Stomach (tissue), 9 donors: Measurements from ENCODE around the gene HEPACAM2. TPM values are rescaled to one million over a fixed set of nuclear protein-coding genes. Genes with fewer than 3 reads are reported as not detected.
A peak's percentile ranks its signal among the peaks of the same experiment; 100 is the strongest.

Experiments used
- DNase-seq, 2 donors: peaks; one replicate each; pipeline versions ENCODE4 v3.0.0 to v3.0.0-alpha.2; 2013 to 2019
- H3K27ac ChIP-seq, 5 donors: fragments of 200-600 bp in 4 of 5; sonication (generic) in 4 of 5; one replicate each; pipeline ENCODE4 v1.5.1; 2013 to 2019; ENCODE audit warnings: mild to moderate bottlenecking in 1 of 5, moderate library complexity in 1 of 5
- H3K27me3 ChIP-seq, 3 donors: fragments of 200-600 bp; sonication (generic); one replicate each; pipeline ENCODE4 v1.5.1; 2017 to 2019; ENCODE audit warnings: mixed run types in 1 of 3
- H3K36me3 ChIP-seq, 4 donors: fragments of 200-600 bp; sonication (generic); 1 replicate in 3 of 4; 2 replicates in 1 of 4; pipeline ENCODE4 v1.5.1; 2016 to 2019
- H3K4me1 ChIP-seq, 4 donors: fragments of 200-600 bp; sonication (generic); one replicate each; pipeline ENCODE4 v1.5.1; 2016 to 2019
- H3K4me3 ChIP-seq, 4 donors: fragments of 200-600 bp; sonication (generic) in 3 of 4; one replicate each; pipeline ENCODE4 v1.5.1; 2016 to 2019; ENCODE audit warnings: mild to moderate bottlenecking in 1 of 4
- H3K9me3 ChIP-seq, 4 donors: fragments of 200-600 bp; sonication (generic); one replicate each; pipeline ENCODE4 v1.5.1; 2016 to 2019
- EP300 ChIP-seq: sonication (generic); formaldehyde crosslinking; IDR thresholded peaks from one replicate; pipeline ENCODE4 v1.6.1; 2017; ENCODE audit warnings: antibody characterized with exemption
- POLR2A ChIP-seq, 4 donors: fragments of 450-650 bp; IDR thresholded peaks; one replicate each; pipeline ENCODE4 v1.6.1; 2016; ENCODE audit warnings: antibody characterized with exemption in 4 of 4, control low read depth in 2 of 4, mild to moderate bottlenecking in 1 of 4, moderate library complexity in 1 of 4
- POLR2AphosphoS5 ChIP-seq, 3 donors: sonication (generic); formaldehyde crosslinking; IDR thresholded peaks; one replicate each; pipeline ENCODE4 v1.6.1; 2016; ENCODE audit warnings: antibody characterized with exemption in 3 of 3
- WGBS, 5 donors: extraction: QIAGEN DNeasy Blood & Tissue Kit in 3 of 5; methylation state at CpG; one replicate each; pipeline versions ENCODE4 v1.1.5 to v1.1.7; 2013 to 2018; 5-methylcytosine and 5-hydroxymethylcytosine counted together
- intact Hi-C: fragments of 100-400 bp; cut with DNase I; formaldehyde crosslinking; loops from one replicate; pipeline ENCODE4 v1.15.1; 2023; ENCODE audit warnings: low total_unique reads
- polyA plus RNA-seq, 3 donors: library from polyadenylated mRNA; stranded (reverse); fragments of 200-250 nt; gene quantifications; one replicate each; pipeline ENCODE4 v1.2.3, GENCODE V29; 2013
- total RNA-seq, 5 donors: library from RNA; depleted of rRNA; stranded (reverse); fragments of >200 nt; gene quantifications; one replicate each; pipeline versions ENCODE4 v1.1.0 to v1.2.3, GENCODE V29; 2014 to 2016
- TF ChIP-seq, protein P1 (sequence below), 7 experiments: fragments of 450-650 bp in 4 of 7; fragments of 200-600 bp in 3 of 7; sonication (generic) in 3 of 7; IDR thresholded peaks; one replicate each; pipeline ENCODE4 v1.5.1; 2016 to 2019; ENCODE audit warnings: antibody characterized with exemption in 7 of 7, control low read depth in 2 of 7, mild to moderate bottlenecking in 1 of 7
- donor health status: healthy with polysubstance abuse.
- donor health status: Bipolar disorder and iron deficiency.
- donor health status: healthy.

Gene HEPACAM2
- total and polyA plus RNA-seq, 8 donors: 0.83 to 6.4 (median 2.3) TPM; not detected in 1

GRCh38 chr7:93231799-93232672, 5.8 kb upstream of the HEPACAM2 start, which contains the start of gene VPS50:
VPS50 (plus strand) TSS chr7:93232366; CDS start chr7:93232468, 102 bp downstream.
- TF ChIP-seq POLR2AphosphoS5 (IDR thresholded peaks at IDR 0.05): peak; percentile 20 to 89 (median 87)
- TF ChIP-seq, protein P1, sequence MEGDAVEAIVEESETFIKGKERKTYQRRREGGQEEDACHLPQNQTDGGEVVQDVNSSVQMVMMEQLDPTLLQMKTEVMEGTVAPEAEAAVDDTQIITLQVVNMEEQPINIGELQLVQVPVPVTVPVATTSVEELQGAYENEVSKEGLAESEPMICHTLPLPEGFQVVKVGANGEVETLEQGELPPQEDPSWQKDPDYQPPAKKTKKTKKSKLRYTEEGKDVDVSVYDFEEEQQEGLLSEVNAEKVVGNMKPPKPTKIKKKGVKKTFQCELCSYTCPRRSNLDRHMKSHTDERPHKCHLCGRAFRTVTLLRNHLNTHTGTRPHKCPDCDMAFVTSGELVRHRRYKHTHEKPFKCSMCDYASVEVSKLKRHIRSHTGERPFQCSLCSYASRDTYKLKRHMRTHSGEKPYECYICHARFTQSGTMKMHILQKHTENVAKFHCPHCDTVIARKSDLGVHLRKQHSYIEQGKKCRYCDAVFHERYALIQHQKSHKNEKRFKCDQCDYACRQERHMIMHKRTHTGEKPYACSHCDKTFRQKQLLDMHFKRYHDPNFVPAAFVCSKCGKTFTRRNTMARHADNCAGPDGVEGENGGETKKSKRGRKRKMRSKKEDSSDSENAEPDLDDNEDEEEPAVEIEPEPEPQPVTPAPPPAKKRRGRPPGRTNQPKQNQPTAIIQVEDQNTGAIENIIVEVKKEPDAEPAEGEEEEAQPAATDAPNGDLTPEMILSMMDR (IDR thresholded peaks at IDR 0.05): peak in 1 of 7 experiments; percentile 33
- no peak for TF ChIP-seq POLR2A (IDR thresholded peaks at IDR 0.05)

GRCh38 chr7:93231259-93231658, 5.0 kb upstream of the HEPACAM2 start:
- no peaks in the 10 kb centered on the region for H3K9me3 ChIP-seq
- WGBS, 5 donors: 13 to 44% (median 27%) methylated on average over 5 of the region's 5 CpGs
- no peaks in the 10 kb centered on the region for H3K27me3 ChIP-seq
- intact Hi-C loops: no loop called here
- no peak for DNase-seq
- H3K4me3 ChIP-seq: peak overlapping the region; percentile 68 to 93 (median 81)
- H3K27ac ChIP-seq: peak overlapping the region in 4 of 5 donors; percentile 83 to 89 (median 86)
- peaks cover 11 to 42% (median 29%) of the 10 kb centered on the region in 4 donors for H3K4me1 ChIP-seq
- TF ChIP-seq POLR2A (IDR thresholded peaks at IDR 0.05) (no peak), EP300 (no peak), POLR2AphosphoS5 (IDR thresholded peaks at IDR 0.05) (no peak)
- TF ChIP-seq, protein P1 (IDR thresholded peaks at IDR 0.05): no peak
- no peaks in the 10 kb centered on the region for H3K36me3 ChIP-seq

More at GRCh38 chr7:93231799-93232672, 5.8 kb upstream of the HEPACAM2 start, which contains the start of gene VPS50:
- peak within 1 kb of the TSS; percentile 68 to 93 (median 81) for H3K4me3 ChIP-seq
- H3K27me3 ChIP-seq: no peaks in the 10 kb centered on the region
- H3K36me3 ChIP-seq: no peaks in the 10 kb centered on the region
- peak within 1 kb of the TSS; percentile 83 to 89 (median 86) for H3K27ac ChIP-seq
- intact Hi-C loops: no loop called here
- WGBS, 5 donors: 0 to 1% (median 0%) methylated on average over 26 to 40 of the region's 40 CpGs
- peaks cover 11 to 42% (median 29%) of the 10 kb centered on the region in 4 donors for H3K4me1 ChIP-seq
- no peaks in the 10 kb centered on the region for H3K9me3 ChIP-seq
- DNase-seq: peak; percentile 94 to 99

GRCh38 chr7:93228302-93228701, 2.0 kb upstream of the HEPACAM2 start:
- no peak overlapping the region for H3K4me3 ChIP-seq
- 0 to 1% (median 0%) methylated on average over 2 of the region's 2 CpGs for WGBS, 5 donors
- no peaks in the 10 kb centered on the region for H3K36me3 ChIP-seq
- peaks cover 11 to 31% (median 19%) of the 10 kb centered on the region in 4 donors for H3K4me1 ChIP-seq
- H3K9me3 ChIP-seq: no peaks in the 10 kb centered on the region
- DNase-seq: peak in 1 of 2 donors; percentile 82
- no peak for TF ChIP-seq POLR2A (IDR thresholded peaks at IDR 0.05)
- no peak for TF ChIP-seq EP300
- TF ChIP-seq, protein P1 (IDR thresholded peaks at IDR 0.05): peak in 5 of 7 experiments; percentile 55 to 82 (median 70)
- intact Hi-C loops: no loop called here
- no peaks in the 10 kb centered on the region for H3K27me3 ChIP-seq
- H3K27ac ChIP-seq: peak overlapping the region in 2 of 5 donors; percentile 27 to 48

DNA sequence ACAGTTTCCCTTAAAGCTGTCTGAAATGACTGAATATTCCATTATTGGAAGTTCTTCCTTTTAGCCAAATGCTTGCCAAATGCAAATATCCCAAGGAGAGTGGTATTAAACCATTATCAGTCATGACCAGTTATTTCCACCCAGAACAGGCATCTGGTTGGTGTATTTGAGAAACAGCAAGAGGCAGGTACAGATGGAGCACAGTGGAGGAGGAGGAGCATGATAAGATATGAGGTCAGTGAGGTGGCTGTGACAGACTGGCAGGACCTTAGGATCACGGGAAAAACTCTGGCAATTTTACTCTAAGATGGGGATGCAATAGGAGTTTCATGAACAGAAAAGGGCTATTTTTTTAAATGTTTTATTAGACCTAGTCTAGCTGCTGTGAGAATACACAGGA, 6.4 kb downstream of the HEPACAM2 start:
- Histone ChIP-seq H3K4me1 (no peaks in the 10 kb centered on the region), H3K9me3 (no peaks in the 10 kb centered on the region), H3K36me3 (no peaks in the 10 kb centered on the region), H3K27me3 (no peaks in the 10 kb centered on the region), H3K4me3 (no peak overlapping the region), H3K27ac (no peak overlapping the region)
- 23 to 60% (median 38%) methylated on average over 1 of the region's 1 CpG for WGBS, 5 donors
- TF ChIP-seq POLR2A (IDR thresholded peaks at IDR 0.05): no peak
- TF ChIP-seq EP300: no peak
- TF ChIP-seq, protein P1 (IDR thresholded peaks at IDR 0.05): no peak
- TF ChIP-seq POLR2AphosphoS5 (IDR thresholded peaks at IDR 0.05): no peak
- no peak for DNase-seq
- intact Hi-C loops: no loop called here
